HG02588 (cell line): ENCODE results near the gene AGAP6.
"Not testable (repeated sequence)": the region's sequence is repeated elsewhere in the genome, so short reads cannot be mapped to it uniquely, and the experiment has no call there.

Experiments used
- ATAC-seq: cut with Tn5 transposase; IDR thresholded peaks from one replicate; pipeline ENCODE4 v1.9.1; 2021; ENCODE audit warnings: mild to moderate bottlenecking, moderate library complexity; ENCODE audit not compliant: unreplicated experiment

Gene AGAP6

DNA sequence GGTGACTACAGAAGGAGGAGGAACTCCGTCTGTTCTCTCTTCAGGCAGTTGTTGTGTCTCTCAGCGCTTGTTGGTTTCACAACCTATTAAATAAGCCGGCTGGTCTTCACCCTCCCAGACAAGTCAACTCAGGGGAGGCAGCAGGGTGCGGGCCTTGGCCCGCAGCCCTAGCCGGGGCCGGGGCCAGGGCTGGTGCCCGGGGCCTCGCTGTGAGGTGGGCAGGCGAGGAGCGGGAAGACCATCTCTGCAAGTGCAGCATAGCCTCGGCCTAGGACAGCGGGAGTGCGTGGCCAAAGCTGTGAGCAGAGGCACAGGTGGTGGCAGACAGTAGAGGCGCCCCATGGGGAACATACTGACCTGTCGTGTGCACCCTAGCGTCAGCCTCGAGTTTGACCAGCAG is at the start of gene AGAP6:
Gene AGAP6 (plus strand): TSS at position 31 of the 400 bp plus-strand sequence. CDS start 310 bp downstream, at position 341.
- not testable (repeated sequence) for ATAC-seq

DNA sequence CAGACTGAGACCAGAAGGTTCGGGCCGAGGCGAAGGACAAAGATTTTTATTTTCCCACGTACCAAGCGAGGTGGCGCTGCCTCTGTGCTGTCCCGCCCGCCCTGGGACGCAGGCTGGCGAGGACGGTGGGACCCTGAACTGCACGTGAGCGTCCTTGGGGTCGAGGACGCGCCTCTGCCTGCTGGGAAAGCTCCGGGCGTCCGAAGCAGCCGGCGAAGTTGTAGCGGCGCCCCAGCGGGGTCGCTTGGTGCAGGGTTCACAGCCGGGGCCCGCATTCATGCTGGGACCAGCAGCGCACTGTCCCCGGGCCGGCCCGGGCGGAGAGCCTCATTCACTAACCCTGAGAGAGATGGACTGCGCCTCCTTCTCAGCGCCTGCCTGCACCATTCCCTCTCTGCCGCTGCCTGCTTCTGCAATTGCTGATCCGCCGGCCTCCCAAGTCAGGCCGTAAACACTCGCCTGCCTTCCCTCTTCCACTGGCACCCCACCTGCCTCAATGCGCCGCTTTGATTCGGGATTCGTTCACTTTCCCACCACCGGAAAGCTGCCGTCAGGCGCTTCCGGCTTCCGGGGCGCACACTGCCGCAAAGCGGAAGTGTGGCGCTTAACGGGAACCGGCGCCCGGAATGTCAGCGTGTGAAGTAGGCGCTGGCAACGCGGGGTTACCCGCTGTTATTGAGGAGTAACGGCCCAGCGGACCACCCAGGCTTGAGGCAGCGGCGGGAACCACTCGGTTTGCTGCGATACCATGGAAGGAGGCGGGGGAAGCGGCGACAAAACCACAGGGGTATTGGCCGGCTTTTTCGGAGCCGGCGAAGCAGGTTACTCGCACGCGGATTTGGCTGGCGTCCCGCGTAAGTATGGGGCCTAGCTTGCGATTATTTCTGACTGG is 46.5 kb upstream of the AGAP6 start, which contains the start of the genes PARG and TIMM23B:
Gene PARG (minus strand): TSS at position 581 of the 892 bp plus-strand sequence. CDS start 302 bp downstream, at position 279.
Gene TIMM23B (plus strand): TSS at position 607 of the 892 bp plus-strand sequence. CDS start 142 bp downstream, at position 749.
- ATAC-seq, result peak; percentile 73

DNA sequence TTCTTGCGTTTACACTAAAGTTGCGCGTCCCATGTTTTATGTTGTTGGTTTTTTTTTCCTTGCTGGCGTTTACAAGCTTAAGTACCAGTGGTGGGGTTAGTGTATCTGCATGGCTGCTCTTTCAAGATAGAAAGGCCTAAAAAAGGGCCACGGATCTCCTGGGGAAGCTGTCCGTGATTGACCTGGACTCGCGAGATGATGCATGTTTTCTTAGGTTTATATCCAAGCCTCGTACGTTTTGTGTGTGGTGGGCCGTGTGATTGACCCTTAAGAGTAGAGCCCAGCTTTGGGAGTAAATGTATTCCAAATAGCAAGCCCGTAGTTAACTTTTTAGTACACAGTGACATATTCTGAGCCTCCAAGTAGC is 45.9 kb upstream of the AGAP6 start:
- peak; percentile 6 for ATAC-seq

DNA sequence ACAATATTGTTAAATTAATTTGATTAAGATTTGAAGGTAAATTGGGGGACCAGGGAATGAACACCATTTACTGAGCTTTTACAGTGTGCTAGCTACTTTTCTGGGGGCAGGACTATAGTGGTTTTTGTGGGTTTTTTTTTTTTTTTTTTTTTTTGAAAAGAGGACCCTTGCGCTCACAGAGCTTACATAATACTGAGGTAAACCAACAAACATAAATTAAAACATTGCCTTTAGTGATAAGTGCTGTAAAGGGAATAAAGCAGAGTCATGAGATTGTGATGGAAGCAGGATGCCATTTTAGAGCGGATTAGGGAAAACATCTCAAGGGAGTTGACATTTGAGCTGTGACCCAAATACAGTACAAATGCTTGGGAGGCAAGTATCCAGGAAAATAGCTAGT is 44.6 kb upstream of the AGAP6 start:
- ATAC-seq, result not testable (repeated sequence)

DNA sequence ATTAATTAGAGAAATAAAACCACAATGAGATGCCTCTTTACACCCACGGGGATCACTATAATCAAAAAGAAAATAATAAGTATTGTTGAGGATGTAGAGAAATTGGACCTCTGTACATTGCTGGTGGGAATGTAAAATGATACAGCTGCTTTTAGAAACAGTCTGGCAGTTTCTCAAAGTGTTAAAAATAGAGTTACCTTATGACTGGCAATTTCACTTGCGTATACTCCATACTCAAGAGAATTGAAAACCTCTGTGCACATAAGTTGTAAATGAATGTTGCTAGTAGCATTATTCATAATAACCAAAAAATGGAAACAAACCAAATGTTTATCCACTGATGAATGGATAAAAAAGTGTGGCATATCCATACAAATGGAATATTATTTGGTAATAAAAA is 40.1 kb upstream of the AGAP6 start:
- ATAC-seq, result peak; percentile 83

DNA sequence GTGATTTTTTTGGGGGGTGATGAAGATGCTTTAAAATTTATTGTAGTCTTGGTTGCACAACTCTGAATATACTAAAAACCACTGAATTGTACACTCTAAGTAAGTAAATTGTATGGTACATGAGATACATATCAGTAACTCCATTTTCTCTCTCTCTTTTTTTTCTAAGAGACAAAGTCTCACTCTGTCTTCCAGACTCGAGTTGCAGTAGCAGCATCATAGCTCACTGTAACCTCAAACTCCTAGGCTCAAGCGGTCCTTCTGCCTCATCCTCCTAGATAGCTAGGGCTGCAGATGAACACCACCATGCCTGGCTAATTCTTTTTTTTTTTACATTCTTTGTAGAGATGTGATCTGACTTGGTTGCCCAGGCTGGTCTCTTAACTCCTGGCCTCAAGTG is 39.5 kb upstream of the AGAP6 start:
- not testable (repeated sequence) for ATAC-seq

DNA sequence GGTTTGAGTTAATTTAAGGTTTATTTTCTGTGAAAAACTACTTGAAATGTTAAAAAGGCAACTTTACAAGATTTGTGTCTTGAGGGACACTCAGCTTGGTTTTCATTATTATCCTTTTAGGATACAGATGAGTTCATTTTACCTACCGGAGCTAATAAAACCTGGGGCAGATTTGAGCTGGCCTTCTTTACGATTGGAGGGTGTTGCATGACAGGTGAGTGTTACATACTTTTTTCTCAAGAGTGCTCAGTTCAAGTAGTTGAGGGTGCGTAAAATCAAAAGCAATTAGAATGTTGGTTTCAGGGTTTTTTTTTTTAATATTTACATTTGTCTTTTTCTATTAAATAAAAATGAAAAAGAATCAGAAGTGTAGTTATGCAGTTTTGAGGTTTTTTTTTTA is 36.2 kb upstream of the AGAP6 start:
- ATAC-seq, result not testable (repeated sequence)

DNA sequence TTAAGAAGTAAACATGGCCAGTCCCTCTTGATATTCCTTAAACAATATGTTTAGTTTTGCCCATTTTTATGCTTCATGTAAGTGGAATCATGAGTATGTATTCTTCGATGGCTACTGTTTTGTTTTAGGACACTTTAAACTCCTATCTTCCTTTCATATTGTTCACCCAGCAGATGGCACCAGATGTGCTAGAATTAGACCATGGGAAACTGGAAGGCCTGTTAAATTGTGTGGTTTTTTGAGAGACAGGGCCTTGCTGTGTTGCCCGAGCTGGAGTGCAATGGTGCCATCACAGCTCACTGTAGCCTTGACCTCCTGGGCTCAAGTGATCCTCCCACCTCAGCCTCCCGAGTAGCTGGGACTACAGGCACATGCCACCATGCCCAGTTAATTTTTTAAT is 35.1 kb upstream of the AGAP6 start:
- ATAC-seq, result not testable (repeated sequence)

DNA sequence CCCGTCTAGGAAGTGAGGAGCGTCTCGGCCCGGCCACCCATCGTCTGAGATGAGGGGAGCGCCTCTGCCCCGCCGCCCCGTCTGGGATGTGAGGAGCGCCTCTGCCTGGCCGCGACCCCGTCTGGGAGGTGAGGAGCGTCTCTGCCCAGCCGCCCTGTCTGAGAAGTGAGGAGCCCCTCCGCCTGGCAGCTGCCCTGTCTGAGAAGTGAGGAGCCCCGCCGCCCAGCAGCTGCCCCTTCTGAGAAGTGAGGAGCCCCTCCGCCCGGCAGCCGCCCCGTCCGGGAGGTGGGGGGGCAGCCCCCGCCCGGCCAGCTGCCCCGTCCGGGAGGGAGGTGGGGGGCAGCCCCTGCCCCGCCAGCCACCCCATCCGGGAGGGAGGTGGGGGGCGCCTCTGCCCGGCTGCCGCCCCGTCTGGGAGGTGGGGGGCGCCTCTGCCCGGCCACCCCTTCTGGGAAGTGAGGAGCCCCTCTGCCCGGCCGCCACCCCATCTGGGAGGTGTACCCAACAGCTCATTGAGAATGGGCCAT is 17.8 kb upstream of the AGAP6 start:
- ATAC-seq, result not testable (repeated sequence)

DNA sequence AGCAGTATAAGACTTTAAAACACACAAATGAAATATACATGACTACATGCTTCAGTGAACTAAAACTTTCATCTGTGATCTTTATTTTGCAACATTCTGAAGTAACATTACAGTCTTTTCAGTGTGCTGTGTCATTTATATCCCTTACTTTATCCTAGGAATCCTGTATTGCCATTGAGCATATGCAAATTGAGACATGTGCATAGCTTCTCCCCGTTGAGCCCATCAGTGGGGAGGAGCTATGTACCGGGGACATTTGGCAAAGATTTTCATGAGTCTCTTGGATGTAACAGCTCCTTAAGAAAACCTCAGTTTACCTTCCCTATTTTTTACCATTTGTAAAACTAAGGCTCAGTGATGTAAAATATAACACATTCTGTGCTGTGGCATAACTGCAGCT is 16.7 kb upstream of the AGAP6 start:
- ATAC-seq, result not testable (repeated sequence)

DNA sequence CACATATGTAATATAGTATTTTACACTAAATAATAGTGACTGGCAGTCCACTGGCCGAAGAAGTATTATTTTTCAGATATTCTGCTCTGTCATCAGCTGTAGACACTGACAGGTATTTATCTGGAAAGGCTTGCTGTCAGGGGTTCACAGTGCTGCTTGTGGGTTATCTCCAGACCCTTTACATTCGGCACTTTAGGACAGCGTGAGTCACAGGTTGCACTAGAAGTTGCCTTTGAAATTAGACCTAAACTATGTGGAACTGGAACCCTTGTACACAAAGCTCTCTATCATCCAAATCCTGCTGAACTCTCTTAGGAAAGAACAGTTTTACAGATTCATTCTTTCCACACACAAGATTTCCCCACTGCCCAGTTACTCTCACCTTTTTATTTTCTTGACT is 16.1 kb upstream of the AGAP6 start:
- ATAC-seq, result not testable (repeated sequence)

DNA sequence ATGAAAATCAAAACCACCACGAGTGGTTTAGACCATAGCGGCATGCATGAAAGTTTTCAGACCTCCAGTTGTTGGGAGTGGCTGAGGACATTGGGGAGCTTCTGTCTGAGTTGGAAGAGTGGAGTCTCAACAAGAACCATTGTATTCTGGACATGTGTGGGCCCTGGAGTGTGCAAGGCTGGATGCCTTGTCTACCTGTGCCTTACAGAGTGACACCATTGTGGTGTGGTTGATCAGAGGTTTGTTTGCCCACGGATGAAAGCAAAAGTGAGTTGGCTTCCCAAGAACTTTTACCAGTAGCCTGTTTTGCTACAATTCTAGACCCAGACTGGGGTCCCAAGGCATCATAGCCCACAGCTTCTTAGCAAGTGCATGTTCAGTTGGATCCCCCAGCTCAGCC is 10.4 kb upstream of the AGAP6 start:
- ATAC-seq, result not testable (repeated sequence)

DNA sequence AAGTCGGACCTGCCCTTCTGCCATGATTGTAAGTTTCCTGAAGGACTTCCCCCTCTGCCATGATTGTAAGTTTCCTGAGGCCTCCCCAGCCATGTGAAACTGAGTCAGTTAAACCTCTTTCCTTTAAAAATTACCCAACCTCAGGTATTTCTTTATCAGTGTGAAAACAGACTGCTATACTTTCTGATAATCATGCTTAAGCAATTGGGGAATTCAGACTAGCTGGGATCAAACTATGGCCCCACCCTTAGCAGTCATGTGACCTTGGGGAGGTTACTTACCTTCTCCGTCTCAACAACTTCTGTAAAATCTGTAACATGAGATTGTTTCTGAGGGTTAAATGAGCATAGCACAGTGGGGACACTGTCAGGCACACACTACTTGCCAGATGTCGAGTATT is 999 bp upstream of the AGAP6 start:
- not testable (repeated sequence) for ATAC-seq

DNA sequence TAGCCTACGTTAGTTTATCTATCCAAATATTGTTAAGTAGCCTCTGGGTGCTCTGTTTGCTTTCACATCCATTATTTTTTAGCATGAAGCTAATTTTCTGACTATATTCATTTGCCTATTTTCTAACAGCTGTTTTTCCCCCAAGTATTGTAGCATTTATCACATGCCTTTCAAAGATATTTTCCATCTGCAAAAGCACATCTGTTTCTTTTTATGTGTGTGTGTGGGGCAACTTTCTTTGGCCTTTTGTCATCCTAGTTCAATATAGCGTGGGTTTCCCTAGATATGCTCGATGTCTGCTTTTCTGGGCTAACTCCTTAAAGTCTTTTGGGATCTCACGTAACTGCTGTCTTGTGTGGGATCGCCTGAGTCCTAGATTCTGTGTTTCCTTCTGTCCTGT is 7.1 kb downstream of the AGAP6 start:
- not testable (repeated sequence) for ATAC-seq

DNA sequence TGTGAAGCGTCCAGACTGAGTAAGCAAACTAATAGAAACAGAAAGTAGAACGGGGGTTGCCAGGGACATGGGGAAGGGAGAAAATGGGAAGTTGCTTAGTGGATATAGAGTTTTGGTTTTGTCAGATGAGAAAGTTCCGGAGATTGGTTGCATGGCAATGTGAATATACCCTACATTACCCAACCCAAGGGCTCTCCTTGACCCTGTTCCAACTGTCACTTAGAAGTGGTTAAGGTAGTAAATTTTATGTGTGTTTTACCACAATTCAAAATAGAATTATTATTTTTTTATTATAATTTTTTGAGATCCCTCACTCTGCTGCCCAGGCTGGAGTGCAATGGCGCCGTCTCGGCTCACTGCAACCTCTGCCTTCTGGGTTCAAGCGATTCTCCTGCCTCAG is 25.8 kb downstream of the AGAP6 start:
- ATAC-seq, result not testable (repeated sequence)

DNA sequence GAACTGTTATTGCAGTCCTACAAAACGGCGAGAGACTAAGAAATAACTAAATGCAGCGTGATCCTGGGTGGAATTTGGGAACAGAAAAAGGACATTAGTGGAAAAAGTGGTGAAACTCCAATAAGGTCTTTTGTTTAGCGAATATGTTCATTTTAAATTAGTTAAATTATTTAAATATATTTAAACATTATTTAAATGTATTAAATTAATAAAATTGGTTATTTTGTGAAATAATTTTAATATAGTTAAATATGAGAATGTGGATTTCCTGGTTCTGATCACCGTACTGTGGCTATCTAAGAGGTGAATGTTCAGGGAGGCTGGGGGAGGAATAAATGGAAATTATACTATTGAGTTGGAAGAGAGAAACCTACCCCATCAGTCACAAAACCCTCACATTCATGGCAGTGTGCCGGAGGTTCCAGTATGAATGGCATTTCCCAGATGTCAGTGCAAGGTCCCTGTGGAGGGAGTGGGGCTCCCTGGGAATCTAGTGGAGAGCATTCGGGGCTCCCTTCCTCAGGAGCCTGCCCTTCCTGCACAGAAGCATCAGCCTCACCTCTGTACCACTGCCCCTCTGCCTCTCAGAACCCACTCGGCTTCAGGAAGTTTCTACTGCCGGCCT is 27.5 kb downstream of the AGAP6 start:
- ATAC-seq, result not testable (repeated sequence)

DNA sequence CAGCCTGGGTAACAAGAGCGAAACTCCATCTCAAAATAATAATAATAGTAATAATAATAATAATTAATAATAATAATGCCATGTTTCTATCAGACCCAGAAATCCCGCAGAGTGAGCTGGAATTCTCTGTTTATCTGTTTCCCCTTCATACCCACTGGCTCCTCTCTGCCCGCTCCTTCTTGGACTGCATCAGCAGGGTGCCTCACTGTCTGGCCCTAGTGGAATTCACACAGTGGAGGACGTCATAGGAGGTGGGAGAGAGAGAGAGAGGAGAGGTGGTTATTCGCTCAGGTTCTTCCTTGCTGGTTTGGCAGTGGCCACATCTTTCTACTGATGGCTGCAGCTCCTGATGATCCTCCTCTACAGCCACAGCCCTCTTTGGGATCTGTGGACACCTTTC is 28.7 kb downstream of the AGAP6 start:
- not testable (repeated sequence) for ATAC-seq

DNA sequence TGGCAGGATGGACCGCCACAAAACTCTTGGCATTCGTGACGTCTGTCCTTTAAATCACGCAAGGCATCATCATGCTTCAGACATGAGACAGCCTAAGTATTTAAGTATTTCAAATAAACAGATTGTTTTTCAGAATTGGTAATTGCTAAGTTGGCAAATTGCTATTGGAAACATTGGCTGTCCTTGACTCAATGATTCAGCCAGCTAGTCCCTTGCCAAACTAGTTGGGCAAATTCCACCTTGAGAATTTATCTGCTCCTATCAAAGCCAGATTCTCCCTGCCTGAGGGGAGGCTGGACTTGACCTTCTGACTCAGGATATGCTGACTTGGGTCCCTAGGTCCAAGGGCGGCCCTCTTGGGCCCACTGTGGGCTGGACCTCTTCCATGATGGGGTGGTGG is 29.4 kb downstream of the AGAP6 start:
- ATAC-seq, result not testable (repeated sequence)

DNA sequence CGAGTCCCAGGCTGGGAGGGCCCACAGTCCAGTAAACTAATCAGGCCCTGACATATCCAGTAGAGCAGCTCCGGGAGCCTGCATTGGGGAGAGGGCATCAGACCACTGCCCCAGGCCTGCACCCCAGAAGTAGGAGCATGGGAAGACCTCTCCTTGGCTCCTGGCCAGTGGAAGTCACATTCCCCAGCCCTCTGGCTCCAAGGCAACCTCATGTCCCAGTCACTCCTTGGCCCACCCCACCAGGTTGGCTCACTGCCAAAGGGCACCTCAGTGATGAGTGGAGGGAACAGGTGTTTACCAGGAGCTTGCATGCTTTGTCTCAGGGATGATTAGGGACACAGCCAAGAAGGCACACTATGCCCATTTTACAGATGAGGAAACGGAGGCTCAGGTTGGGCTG is 31.1 kb downstream of the AGAP6 start:
- not testable (repeated sequence) for ATAC-seq

DNA sequence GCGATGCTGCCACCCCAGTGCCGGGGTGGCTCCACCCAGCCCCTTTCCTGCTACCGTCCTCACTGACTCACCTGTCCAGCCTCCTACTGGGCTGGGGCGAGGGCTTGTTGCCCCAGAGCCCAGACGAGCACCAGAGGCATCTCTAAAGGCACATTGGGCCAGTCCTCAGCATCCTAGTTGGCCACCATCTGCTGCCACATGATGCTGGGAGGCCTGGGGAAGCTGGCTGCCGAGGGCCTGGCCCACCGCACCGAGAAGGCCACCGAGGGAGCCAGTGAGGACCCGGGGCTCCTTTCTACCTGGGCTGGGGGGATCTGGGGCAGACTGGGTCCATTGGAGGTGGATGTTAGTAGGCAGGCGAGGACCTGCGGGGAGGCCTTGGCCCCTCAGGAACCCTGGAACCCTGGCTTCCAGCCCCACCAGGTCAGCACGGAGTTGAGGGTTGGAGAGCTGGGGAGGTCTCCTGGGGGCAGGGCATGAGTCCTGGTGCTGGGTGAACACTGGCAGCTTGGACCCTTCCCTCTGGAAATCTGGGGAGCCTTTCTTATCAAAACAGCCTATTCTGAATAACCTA is 32.3 kb downstream of the AGAP6 start:
- ATAC-seq, result not testable (repeated sequence)

DNA sequence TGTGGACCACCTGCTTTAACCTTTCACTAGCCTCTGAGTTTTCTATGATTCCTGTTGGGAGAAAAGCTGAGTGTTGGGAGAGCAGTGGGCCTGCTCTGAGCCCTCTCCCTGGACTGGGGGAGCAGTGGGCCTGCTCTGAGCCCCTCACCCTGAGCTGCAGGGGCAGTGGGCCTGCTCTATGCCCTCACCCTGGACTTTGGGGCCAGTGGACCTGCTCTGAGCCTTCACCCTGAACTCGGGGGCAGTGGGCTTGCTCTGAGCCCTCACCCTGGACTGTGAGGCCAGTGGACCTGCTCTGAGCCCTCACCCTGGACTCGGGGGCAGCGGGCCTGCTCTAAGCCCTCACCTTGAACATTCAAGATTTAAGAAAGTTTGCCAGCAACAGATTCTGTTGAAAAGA is 33.4 kb downstream of the AGAP6 start:
- no peak for ATAC-seq
